ENCODE data around the gene SCN2A. TPM values are rescaled to one million over a fixed set of nuclear protein-coding genes. Genes with fewer than 3 reads are reported as not detected.
"Not testable (repeated sequence)": the region's sequence is repeated elsewhere in the genome, so short reads cannot be mapped to it uniquely, and the experiment has no call there.

Gene SCN2A
- total RNA-seq, 1 donor from 2014 or later, result 0.53 TPM

- no peak overlapping the region for H3K27ac ChIP-seq
- no peaks in the 10 kb centered on the region for H3K27me3 ChIP-seq
- no peaks in the 10 kb centered on the region for H3K9me3 ChIP-seq
- no peak overlapping the region for H3K4me3 ChIP-seq
- intact Hi-C loops (cut with DNase I), result no loop called here
- H3K4me1 ChIP-seq, result no peaks in the 10 kb centered on the region
- H3K36me3 ChIP-seq, result no peaks in the 10 kb centered on the region
- no peak for TF ChIP-seq CTCF (IDR thresholded peaks at IDR 0.05)
- no peak for DNase-seq (ENCODE audit: low spot score in 2 of 2)
Observed at GRCh38 chr2:165312999-165313398, 73.8 kb downstream of the SCN2A start.

- no peaks in the 10 kb centered on the region for H3K36me3 ChIP-seq
- H3K4me1 ChIP-seq, result no peaks in the 10 kb centered on the region
- TF ChIP-seq CTCF (IDR thresholded peaks at IDR 0.05), result no peak
Observed at GRCh38 chr2:165313509-165313908, 74.3 kb downstream of the SCN2A start.

GRCh38 chr2:165328272-165328671 lies 89.1 kb downstream of the SCN2A start:
- Histone ChIP-seq H3K36me3 (no peaks in the 10 kb centered on the region), H3K4me1 (no peaks in the 10 kb centered on the region), H3K9me3 (no peaks in the 10 kb centered on the region), H3K4me3 (no peak overlapping the region), H3K27me3 (no peaks in the 10 kb centered on the region), H3K27ac (no peak overlapping the region)
- intact Hi-C loops (cut with DNase I), result no loop called here
- no peak for TF ChIP-seq CTCF (IDR thresholded peaks at IDR 0.05)
- no peak for DNase-seq (ENCODE audit: low spot score in 2 of 2)

More at GRCh38 chr2:165313509-165313908, 74.3 kb downstream of the SCN2A start:
- no peak for DNase-seq (ENCODE audit: low spot score in 2 of 2)
- Histone ChIP-seq H3K4me3 (no peak overlapping the region), H3K27me3 (no peaks in the 10 kb centered on the region), H3K9me3 (no peaks in the 10 kb centered on the region), H3K27ac (no peak overlapping the region)
- intact Hi-C loops (cut with DNase I), result no loop called here

- H3K36me3 ChIP-seq; H3K27me3 ChIP-seq; H3K9me3 ChIP-seq; DNase-seq (ENCODE audit: low spot score in 2 of 2); H3K27ac ChIP-seq; H3K4me3 ChIP-seq; H3K4me1 ChIP-seq; intact Hi-C loops (cut with DNase I): not testable (repeated sequence)
Observed at GRCh38 chr2:165344276-165344675, 105.1 kb downstream of the SCN2A start.

GRCh38 chr2:165348441-165348840 lies 109.2 kb downstream of the SCN2A start:
- Histone ChIP-seq H3K27ac (no peak overlapping the region), H3K36me3 (no peaks in the 10 kb centered on the region), H3K4me3 (no peak overlapping the region), H3K4me1 (no peaks in the 10 kb centered on the region), H3K27me3 (no peaks in the 10 kb centered on the region), H3K9me3 (no peaks in the 10 kb centered on the region)
- no peak for TF ChIP-seq CTCF (IDR thresholded peaks at IDR 0.05)
- no peak for DNase-seq (ENCODE audit: low spot score in 2 of 2)
- intact Hi-C loops (cut with DNase I), result no loop called here

- Histone ChIP-seq H3K4me1 (no peaks in the 10 kb centered on the region), H3K36me3 (no peaks in the 10 kb centered on the region), H3K9me3 (no peaks in the 10 kb centered on the region), H3K27ac (no peak overlapping the region), H3K4me3 (no peak overlapping the region), H3K27me3 (no peaks in the 10 kb centered on the region)
- intact Hi-C loops (cut with DNase I), result no loop called here
- no peak for TF ChIP-seq CTCF (IDR thresholded peaks at IDR 0.05)
- DNase-seq (ENCODE audit: low spot score in 2 of 2), result no peak
Observed at GRCh38 chr2:165349181-165349580, 110.0 kb downstream of the SCN2A start.
